NT2/D1 (cell line): ENCODE measurements around the gene CDR2L.
A peak's percentile ranks its signal among the peaks of the same experiment; 100 is the strongest.

Experiments
- DNase-seq: peaks from one replicate; pipeline ENCODE4 v3.0.0-alpha.2; 2011; ENCODE audit warnings: low read depth, low spot score
- H3K27me3 ChIP-seq: 2 replicates; pipeline ENCODE4 v1.6.0; 2011; ENCODE audit warnings: mild to moderate bottlenecking; ENCODE audit not compliant: insufficient read length, insufficient read depth
- H3K36me3 ChIP-seq: 2 replicates; pipeline ENCODE4 v1.6.1; 2011; ENCODE audit warnings: mild to moderate bottlenecking, low read length, mixed read lengths; ENCODE audit not compliant: insufficient read depth, insufficient read length
- H3K4me1 ChIP-seq: 2 replicates; pipeline ENCODE4 v1.5.1; 2011; ENCODE audit not compliant: insufficient read depth, insufficient read length
- H3K4me3 ChIP-seq: 2 replicates; pipeline ENCODE4 v1.5.1; 2011; ENCODE audit warnings: low read depth; ENCODE audit not compliant: insufficient read length
- H3K9ac ChIP-seq: 2 replicates; pipeline ENCODE4 v1.6.0; 2011; ENCODE audit warnings: low read depth; ENCODE audit not compliant: insufficient read length
- H3K9me3 ChIP-seq: 2 replicates; pipeline ENCODE4 v1.5.1; 2011; ENCODE audit warnings: mild to moderate bottlenecking, low read length; ENCODE audit not compliant: insufficient read depth
- SUZ12 ChIP-seq: IDR thresholded peaks from 2 replicates; pipeline ENCODE4 v1.6.1; 2011; ENCODE audit not compliant: insufficient read length, insufficient read depth; ENCODE audit errors: extremely low read depth
- YY1 ChIP-seq: IDR thresholded peaks from 2 replicates; pipeline ENCODE4 v1.6.1; 2011; ENCODE audit not compliant: insufficient read length, insufficient read depth
- ZNF274 ChIP-seq: IDR thresholded peaks from 2 replicates; pipeline ENCODE4 v1.6.1; 2011; ENCODE audit warnings: mild to moderate bottlenecking, low read depth, low read length

CDR2L gene

GRCh38 chr17:74987418-74987908 lies at the start of gene CDR2L:
TSS of gene CDR2L (plus strand) at chr17:74987632. CDS start at chr17:74988044, 412 bp downstream.
- Histone ChIP-seq H3K9me3 (no peaks in the 10 kb centered on the region), H3K27me3 (no peaks in the 10 kb centered on the region), H3K4me3 (peak within 1 kb of the TSS; percentile 81), H3K4me1 (peaks cover 18% of the 10 kb centered on the region), H3K36me3 (peaks cover 32% of the 10 kb centered on the region), H3K9ac (peak within 1 kb of the TSS; percentile 85)
- TF ChIP-seq SUZ12 (no peak), YY1 (no peak), ZNF274 (no peak)
- DNase-seq, result peak; percentile 85

- Histone ChIP-seq H3K9me3 (no peaks in the 10 kb centered on the region), H3K27me3 (peaks cover 71% of the 10 kb centered on the region)
- TF ChIP-seq YY1, result no peak
- TF ChIP-seq ZNF274, result no peak
- TF ChIP-seq SUZ12, result no peak
Measured at GRCh38 chr17:74938194-74938950, 49.1 kb upstream of the CDR2L start.

GRCh38 chr17:74939534-74939933 lies 47.9 kb upstream of the CDR2L start:
- H3K27me3 ChIP-seq, result peaks cover 61% of the 10 kb centered on the region
- DNase-seq, result no peak

More at GRCh38 chr17:74938194-74938950, 49.1 kb upstream of the CDR2L start:
- Histone ChIP-seq H3K4me1 (peaks cover 6% of the 10 kb centered on the region), H3K4me3 (no peak overlapping the region), H3K36me3 (no peaks in the 10 kb centered on the region), H3K9ac (no peak overlapping the region)
- DNase-seq, result no peak

GRCh38 chr17:74941128-74941725 lies 46.2 kb upstream of the CDR2L start:
- H3K27me3 ChIP-seq, result peaks cover 44% of the 10 kb centered on the region
- no peak for DNase-seq
- no peaks in the 10 kb centered on the region for H3K36me3 ChIP-seq

More at GRCh38 chr17:74939534-74939933, 47.9 kb upstream of the CDR2L start:
- Histone ChIP-seq H3K9me3 (no peaks in the 10 kb centered on the region), H3K4me1 (peaks cover 6% of the 10 kb centered on the region), H3K4me3 (no peak overlapping the region), H3K9ac (no peak overlapping the region), H3K36me3 (no peaks in the 10 kb centered on the region)
- TF ChIP-seq SUZ12 (no peak), YY1 (no peak), ZNF274 (no peak)

GRCh38 chr17:74943808-74944522 lies 43.5 kb upstream of the CDR2L start:
- Histone ChIP-seq H3K27me3 (peaks cover 16% of the 10 kb centered on the region), H3K4me3 (no peak overlapping the region), H3K4me1 (no peaks in the 10 kb centered on the region), H3K9ac (no peak overlapping the region), H3K36me3 (no peaks in the 10 kb centered on the region), H3K9me3 (no peaks in the 10 kb centered on the region)
- no peak for TF ChIP-seq SUZ12
- no peak for TF ChIP-seq YY1
- TF ChIP-seq ZNF274, result no peak
- no peak for DNase-seq

More at GRCh38 chr17:74941128-74941725, 46.2 kb upstream of the CDR2L start:
- Histone ChIP-seq H3K9me3 (no peaks in the 10 kb centered on the region), H3K9ac (no peak overlapping the region), H3K4me1 (no peaks in the 10 kb centered on the region), H3K4me3 (no peak overlapping the region)
- TF ChIP-seq SUZ12 (no peak), ZNF274 (no peak), YY1 (no peak)

- no peaks in the 10 kb centered on the region for H3K36me3 ChIP-seq
- TF ChIP-seq SUZ12 (no peak), ZNF274 (no peak), YY1 (no peak)
- no peaks in the 10 kb centered on the region for H3K9me3 ChIP-seq
- no peak for DNase-seq
- no peak overlapping the region for H3K4me3 ChIP-seq
- peaks cover 10% of the 10 kb centered on the region for H3K4me1 ChIP-seq
- H3K9ac ChIP-seq, result no peak overlapping the region
- peaks cover 7% of the 10 kb centered on the region for H3K27me3 ChIP-seq
Measured at GRCh38 chr17:74945543-74945942, 41.9 kb upstream of the CDR2L start.
